ENCODE results near the gene NFATC2. TPM values are rescaled to one million over a fixed set of nuclear protein-coding genes. Genes with fewer than 3 reads are reported as not detected.

The NFATC2 gene
- total and polyA plus RNA-seq, 2 experiments from 2014 or later: 0.52 to 0.59 TPM

DNA sequence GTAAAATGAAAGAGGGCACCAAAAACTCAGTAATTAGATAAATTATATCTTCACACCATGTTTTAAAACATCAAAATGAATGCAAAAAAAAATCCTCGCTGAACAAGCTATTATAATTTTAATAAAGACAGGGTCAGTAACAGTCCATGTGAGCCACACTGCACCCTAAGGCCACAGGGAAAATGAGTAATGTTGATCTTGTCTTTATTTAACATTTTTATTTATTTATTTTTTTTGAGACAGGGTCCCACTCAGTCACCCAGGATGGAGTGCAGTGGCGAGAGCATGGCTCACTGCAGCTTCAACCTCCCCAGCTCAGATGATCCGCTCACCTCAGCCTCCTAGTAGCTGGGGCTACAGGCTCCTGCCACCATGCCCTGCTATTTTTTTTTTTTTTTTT lies 8.7 kb upstream of the NFATC2 start:
- no peak for DNase-seq (ENCODE audit: low spot score)
- Mint-ChIP-seq H3K4me1 (peaks cover 7% of the 10 kb centered on the region; the same call in 2 of the 3 replicates), H3K4me3 (no peak overlapping the region), H3K27ac (no peak overlapping the region), H3K9me3 (0 out of 3 replicates have a peak, but pooled peaks cover 3% of the 10 kb centered on the region), H3K36me3 (ENCODE audit: low read depth) (no peaks in the 10 kb centered on the region; the same call in 1 of the 3 replicates), H3K27me3 (ENCODE audit: insufficient read depth, low read depth, poor library complexity) (peaks cover 10% of the 10 kb centered on the region)
- Histone ChIP-seq H2AFZ (no peak overlapping the region), H3K36me3 (ENCODE audit: insufficient read depth) (no peaks in the 10 kb centered on the region), H3K4me2 (no peak overlapping the region), H3K27ac (ENCODE audit: low read depth) (no peak overlapping the region), H4K20me1 (replicated peaks; ENCODE audit: insufficient read depth) (no peaks in the 10 kb centered on the region), H3K4me1 (ENCODE audit: insufficient read depth) (no peaks in the 10 kb centered on the region), H3K9me2 (ENCODE audit: insufficient read depth) (0 out of 2 replicates have a peak, but pooled peaks cover 3% of the 10 kb centered on the region), H3K79me2 (replicated peaks; ENCODE audit: insufficient read depth) (no peaks in the 10 kb centered on the region), H3F3A (replicated peaks; ENCODE audit: low read depth) (no peaks in the 10 kb centered on the region), H3K4me3 (no peak overlapping the region), H3K27me3 (ENCODE audit: insufficient read depth) (peaks cover 17% of the 10 kb centered on the region)
- TF ChIP-seq NANOG (IDR thresholded peaks at IDR 0.05; ENCODE audit: borderline replicate concordance) (no peak), ZNF331 (CRISPR knock-in tag; IDR thresholded peaks at IDR 0.05; ENCODE audit: low read depth) (no peak), CREB1 (CRISPR knock-in tag; IDR thresholded peaks at IDR 0.05; ENCODE audit: low read depth) (no peak), POLR2AphosphoS5 (IDR thresholded peaks at IDR 0.05; ENCODE audit: low read depth) (no peak), JUNB (IDR thresholded peaks at IDR 0.05; ENCODE audit: unreplicated experiment) (no peak), STAT1 (IDR thresholded peaks at IDR 0.05; ENCODE audit: unreplicated experiment) (no peak), EZH2 (IDR thresholded peaks at IDR 0.05; ENCODE audit: low read depth, unreplicated experiment) (no peak)
- TF ChIP-seq, protein P1, sequence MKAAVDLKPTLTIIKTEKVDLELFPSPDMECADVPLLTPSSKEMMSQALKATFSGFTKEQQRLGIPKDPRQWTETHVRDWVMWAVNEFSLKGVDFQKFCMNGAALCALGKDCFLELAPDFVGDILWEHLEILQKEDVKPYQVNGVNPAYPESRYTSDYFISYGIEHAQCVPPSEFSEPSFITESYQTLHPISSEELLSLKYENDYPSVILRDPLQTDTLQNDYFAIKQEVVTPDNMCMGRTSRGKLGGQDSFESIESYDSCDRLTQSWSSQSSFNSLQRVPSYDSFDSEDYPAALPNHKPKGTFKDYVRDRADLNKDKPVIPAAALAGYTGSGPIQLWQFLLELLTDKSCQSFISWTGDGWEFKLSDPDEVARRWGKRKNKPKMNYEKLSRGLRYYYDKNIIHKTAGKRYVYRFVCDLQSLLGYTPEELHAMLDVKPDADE (IDR thresholded peaks at IDR 0.05): no peak
- ATAC-seq: no peak

DNA sequence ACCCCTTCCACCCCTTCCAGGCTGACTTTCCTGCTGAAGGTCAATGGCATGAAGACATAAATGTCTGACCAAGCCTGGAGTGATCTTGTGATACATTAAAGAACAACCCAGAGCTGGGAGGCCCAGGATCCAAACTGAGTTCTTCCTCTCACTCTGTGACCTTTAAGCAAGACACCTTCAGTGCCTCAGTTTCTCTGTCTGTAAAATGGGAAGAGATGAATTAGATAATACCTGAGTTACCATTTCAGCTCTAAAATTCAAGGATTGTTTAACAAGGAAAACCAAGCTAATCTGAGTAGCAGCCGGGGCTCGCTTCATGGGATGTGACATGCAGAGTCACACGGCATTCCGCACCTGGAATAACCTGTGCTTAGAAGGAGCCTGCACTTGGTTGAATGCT lies 7.0 kb upstream of the NFATC2 start:
- H3K36me3 ChIP-seq (ENCODE audit: insufficient read depth): no peaks in the 10 kb centered on the region
- no peaks in the 10 kb centered on the region for H3K79me2 ChIP-seq (replicated peaks; ENCODE audit: insufficient read depth)
- DNase-seq (ENCODE audit: low spot score) (no peak), ATAC-seq (no peak)
- H3K9me2 ChIP-seq (ENCODE audit: insufficient read depth): peaks cover 7% of the 10 kb centered on the region; the same call in 1 of the 2 replicates
- H3K4me1 Mint-ChIP-seq: peaks cover 7% of the 10 kb centered on the region; the same call in 2 of the 3 replicates
- TF ChIP-seq POLR2AphosphoS5 (IDR thresholded peaks at IDR 0.05; ENCODE audit: low read depth) (no peak), EZH2 (IDR thresholded peaks at IDR 0.05; ENCODE audit: low read depth, unreplicated experiment) (no peak), ZNF114 (CRISPR knock-in tag; IDR thresholded peaks at IDR 0.05) (no peak), ZNF462 (CRISPR knock-in tag; IDR thresholded peaks at IDR 0.05) (no peak), EZH2phosphoT487 (IDR thresholded peaks at IDR 0.05; ENCODE audit: unreplicated experiment) (no peak), STAT1 (IDR thresholded peaks at IDR 0.05; ENCODE audit: unreplicated experiment) (no peak), JUNB (IDR thresholded peaks at IDR 0.05; ENCODE audit: unreplicated experiment) (no peak), NANOG (IDR thresholded peaks at IDR 0.05; ENCODE audit: borderline replicate concordance) (no peak)
- no peaks in the 10 kb centered on the region; the same call in 1 of the 3 replicates for H3K36me3 Mint-ChIP-seq (ENCODE audit: low read depth)
- peaks cover 3% of the 10 kb centered on the region; the same call in 1 of the 3 replicates for H3K9me3 Mint-ChIP-seq
- H4K20me1 ChIP-seq (replicated peaks; ENCODE audit: insufficient read depth): no peaks in the 10 kb centered on the region
- H3K4me1 ChIP-seq (ENCODE audit: insufficient read depth): no peaks in the 10 kb centered on the region
- H3K27ac Mint-ChIP-seq: no peak overlapping the region
- H2AFZ ChIP-seq: no peak overlapping the region
- no peaks in the 10 kb centered on the region for H3F3A ChIP-seq (replicated peaks; ENCODE audit: low read depth)
- peaks cover 33% of the 10 kb centered on the region for H3K27me3 ChIP-seq (ENCODE audit: insufficient read depth)
- no peak overlapping the region for H3K4me3 Mint-ChIP-seq
- no peak overlapping the region for H3K4me2 ChIP-seq
- H3K27ac ChIP-seq (ENCODE audit: low read depth): no peak overlapping the region
- H3K4me3 ChIP-seq: no peak overlapping the region
- H3K27me3 Mint-ChIP-seq (ENCODE audit: insufficient read depth, low read depth, poor library complexity): peaks cover 14% of the 10 kb centered on the region
